Epidermal melanocyte (primary cell): ENCODE measurements around the gene MIAT.
A peak's percentile ranks its signal among the peaks of the same experiment; 100 is the strongest.
"Not testable (repeated sequence)": the region's sequence is repeated elsewhere in the genome, so short reads cannot be mapped to it uniquely, and the experiment has no call there.

Experiments
- DNase-seq: peaks from one replicate; pipeline ENCODE4 v3.0.0; 2011; ENCODE audit warnings: low spot score; ENCODE audit not compliant: insufficient read length

MIAT gene

DNA sequence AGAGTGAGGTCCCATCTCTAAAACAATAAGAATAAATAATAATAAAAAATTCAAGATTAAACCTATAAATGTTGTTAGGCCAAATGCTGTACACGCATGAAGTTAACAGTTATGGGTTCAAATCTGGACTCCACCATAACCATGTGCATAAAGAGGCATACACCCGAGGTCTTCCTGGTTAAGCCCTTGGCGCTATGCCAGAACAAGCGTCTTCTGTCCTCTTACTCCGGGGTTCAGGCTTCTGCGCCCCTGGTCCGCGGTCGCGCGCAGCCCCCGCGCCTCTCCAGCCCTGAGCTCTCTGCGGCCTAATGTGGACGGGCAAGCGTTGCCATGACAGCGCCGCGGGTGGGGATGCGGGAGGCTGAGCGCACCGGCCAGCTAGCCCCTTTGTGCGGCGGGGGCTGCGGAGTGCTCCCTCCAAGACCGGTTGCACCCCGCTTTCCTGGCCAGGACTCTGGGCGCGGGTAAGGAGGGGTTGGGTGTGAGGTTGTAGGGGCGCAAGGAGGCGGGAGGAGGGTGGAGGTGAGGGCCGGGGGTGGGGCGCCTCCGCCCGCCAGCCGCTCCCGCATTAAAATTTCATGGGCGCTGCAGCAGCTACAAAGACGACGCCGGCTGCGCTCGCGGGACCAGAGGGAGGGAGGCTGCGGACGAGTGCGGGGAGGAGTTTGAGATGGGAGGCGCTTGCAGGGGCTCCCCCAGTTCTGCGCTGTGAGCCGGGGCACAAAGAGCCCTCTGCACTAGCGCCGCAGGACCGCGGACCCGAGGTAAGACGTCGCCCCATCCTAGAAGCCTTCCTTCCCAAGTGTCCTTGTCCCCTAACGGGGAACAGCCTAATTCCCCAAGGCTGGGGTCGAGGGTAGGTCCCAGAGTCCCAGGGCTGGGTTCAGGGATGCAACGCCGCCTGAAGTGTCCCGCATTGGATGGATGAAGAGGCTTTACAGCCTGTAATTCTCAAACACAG lies at the start of gene MIAT:
Gene MIAT (plus strand): TSS at position 698 of the 961 bp plus-strand sequence.
- no peak for DNase-seq

DNA sequence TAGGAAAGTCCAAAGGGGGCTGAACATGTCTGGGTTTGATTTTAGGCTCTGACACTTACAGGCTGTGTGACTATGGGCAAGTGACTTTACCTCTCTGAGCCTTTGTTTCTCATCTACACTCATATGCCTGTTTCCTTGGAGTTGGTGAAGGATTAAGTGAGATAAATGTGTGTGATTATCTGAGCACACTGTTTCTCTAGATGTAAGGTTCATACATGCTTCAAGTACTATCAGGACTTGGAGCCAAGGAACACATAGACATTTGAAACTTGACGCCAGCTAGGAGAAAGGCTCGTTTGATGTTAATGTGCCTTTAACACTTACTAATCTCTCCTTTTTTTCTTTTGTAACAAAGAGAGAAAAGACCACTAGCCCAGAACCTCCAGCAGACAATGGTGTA lies 49.3 kb upstream of the MIAT start:
- DNase-seq: no peak

DNA sequence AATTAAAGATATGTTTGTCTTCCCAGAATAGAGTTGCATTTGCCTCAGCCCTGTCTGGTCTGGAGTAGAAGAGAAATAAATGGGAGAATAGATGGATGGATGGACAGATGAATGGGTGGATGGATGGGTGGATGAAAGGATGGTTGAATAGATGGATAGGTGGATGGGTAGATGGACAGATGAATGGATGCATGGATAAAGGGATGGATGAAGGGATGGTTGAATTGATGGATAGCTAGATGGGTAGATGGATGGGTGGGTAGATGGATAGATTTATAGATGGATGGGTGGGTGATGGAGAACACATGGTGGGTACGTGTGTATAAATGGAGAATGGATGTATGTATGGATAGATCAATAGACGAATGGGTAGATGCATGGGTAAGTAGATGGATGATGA lies 48.1 kb upstream of the MIAT start:
- DNase-seq: no peak

DNA sequence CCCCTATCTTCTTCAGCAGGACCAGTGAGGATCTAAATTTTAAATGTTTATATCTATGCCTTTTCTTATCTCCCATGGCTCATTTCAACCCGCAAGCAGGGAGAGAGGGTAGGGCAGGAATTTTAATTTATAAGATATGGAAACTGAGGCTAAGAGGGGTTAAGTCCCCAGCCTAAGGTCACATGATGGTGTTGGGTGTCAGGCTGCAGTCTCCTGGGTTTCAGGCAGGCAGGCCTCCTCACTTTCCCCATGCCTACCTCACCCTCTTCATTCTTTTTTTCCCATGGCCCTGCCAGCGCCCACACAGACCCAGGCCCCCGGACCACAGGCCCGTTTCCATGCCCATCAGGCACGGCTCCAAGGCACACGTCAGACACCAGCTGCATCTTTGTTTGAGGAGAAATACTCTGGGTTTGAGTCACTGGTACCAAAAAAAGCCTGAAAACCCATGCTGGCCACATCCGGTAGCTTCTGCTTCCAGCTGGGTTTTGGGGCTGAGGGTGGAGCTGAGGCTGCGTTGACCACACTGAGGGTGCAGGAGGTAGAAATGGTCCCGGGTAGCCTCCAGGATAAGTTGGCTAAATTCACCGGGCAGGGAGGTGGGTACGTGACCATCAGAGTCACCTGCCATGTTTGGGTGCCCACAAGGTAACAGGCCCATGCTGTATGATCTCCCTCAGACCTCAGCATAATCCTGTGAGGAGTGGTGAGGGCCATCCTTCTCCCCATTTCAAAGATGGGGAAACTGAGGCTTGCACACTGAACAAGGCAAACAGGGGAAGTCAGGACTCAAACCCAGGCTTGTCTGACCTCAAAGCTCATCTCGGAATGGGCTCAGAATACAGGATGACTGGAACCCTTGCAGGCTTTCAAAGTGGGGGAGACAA lies 47.1 kb upstream of the MIAT start:
- DNase-seq: peak; percentile 58

DNA sequence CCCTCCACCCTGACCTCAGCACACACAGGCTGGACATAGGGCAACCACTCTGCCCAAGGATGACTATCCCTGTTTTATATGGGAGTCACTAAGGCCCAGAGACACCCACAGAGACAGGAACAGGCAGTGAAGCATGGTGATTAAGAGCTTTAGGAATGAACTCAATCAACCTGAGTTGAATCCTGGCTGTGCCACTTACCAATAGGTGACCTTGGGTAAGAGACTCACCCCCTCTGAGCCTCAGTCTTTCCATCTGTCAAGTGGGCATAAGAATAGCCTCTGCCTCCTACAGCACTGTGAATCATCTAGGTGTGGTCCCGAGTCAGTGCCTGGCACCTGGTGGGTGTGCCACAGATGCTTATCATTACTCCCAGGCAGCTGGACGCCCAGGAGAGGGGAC lies 46.4 kb upstream of the MIAT start:
- DNase-seq: no peak

DNA sequence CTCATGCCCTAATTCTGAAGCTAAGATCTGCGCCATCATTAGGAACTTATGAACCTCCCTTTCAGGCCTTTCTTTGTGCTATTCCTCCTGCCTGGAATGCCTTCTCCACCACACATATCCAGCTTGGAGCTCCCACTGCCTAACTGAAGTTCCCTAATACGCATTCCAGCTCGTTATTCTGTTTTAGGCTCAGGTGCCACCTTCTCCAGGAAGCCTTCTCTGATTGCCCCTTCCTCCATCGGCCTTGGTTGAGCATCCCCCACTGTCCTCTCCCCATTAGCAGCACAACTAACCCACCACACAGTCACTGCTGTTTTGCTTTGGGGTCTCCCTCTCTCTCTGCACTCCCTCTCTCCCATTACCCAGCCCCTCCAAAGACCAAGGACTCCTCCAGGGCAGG lies 44.7 kb upstream of the MIAT start:
- no peak for DNase-seq

DNA sequence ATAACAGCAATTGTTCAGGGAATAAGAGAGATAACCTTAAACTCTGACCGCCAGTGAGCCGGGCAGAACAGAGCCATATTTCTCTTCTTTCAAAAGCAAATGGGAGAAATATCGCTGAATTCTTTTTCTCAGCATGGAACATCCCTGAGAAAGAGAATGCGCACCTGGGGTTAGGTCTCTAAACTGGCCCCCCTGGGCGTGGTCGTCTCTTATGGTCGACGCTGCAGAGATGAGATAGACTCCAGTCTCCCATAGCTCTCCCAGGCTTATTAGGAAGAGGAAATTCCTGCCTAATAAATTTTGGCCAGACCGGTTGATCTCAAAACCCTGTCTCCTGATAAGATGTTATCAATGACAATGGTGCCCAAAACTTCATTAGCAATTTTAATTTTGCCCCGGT lies 43.6 kb upstream of the MIAT start:
- not testable (repeated sequence) for DNase-seq

DNA sequence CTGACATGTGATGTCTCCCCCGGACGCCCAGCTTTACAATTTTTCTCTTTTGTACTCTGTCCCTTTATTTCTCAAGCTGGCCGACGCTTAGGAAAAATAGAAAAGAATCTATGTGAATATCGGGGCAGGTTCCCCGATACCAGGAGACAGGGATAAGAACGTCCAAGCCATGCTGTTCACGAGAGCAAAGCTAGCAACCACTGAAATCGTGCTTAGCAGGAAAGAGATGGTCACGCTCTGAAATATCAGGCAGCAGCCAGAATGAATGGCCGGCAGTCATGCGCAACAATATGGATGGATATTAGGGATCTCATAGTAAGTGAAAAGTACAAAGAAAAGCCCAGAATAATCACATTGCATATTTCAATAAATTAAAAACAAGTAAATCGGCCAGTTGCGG lies 43.1 kb upstream of the MIAT start:
- no peak for DNase-seq

DNA sequence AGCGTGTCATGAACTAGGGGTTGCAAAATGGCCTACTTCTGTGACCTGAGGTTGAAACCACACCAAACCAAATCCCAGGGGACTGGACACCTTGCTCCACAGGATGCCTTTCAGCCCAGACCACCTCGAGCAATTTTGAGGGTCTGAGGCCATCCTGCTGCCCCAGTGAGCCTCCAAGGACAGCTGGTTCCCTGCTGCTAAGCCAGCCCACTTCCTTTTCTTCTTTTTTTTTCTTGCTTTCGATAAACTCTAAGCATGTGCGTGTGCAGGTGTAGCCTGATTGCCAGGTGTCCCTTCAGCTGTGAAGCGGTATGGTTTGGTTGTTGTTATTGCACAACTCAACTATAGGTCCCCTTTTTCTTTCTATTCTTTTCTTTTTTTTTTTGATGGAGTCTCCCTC lies 42.2 kb upstream of the MIAT start:
- no peak for DNase-seq

DNA sequence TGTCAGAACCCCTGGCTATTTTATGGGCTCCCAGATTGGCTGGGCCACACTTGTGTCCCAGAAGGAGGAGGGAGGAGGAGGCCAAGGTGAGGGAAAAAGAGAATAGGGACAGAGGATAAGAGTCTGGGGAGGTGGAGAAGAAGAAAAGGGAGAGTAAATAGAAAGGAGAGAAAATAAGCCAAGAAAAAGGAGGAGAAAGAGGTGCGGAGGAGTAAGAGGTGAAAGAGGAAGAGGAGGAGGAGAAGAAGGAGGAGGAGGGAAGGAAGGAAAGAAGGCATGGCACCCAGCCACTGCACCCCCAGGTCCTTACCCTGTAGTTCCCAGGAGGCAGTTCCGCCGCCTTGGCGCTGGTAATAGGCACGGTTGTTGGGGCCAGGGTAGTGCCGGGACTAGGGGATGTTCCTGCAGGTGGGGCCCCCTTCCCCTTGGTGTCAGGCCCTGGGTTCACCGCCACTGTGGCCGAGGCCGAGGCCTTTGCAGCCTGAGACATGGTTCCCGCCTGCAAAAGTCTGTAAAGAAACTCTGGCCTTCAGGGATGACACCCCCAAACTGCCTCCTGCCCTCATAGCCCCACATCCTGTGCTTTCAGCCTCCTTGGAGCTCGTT lies 41.5 kb upstream of the MIAT start:
- DNase-seq: no peak

DNA sequence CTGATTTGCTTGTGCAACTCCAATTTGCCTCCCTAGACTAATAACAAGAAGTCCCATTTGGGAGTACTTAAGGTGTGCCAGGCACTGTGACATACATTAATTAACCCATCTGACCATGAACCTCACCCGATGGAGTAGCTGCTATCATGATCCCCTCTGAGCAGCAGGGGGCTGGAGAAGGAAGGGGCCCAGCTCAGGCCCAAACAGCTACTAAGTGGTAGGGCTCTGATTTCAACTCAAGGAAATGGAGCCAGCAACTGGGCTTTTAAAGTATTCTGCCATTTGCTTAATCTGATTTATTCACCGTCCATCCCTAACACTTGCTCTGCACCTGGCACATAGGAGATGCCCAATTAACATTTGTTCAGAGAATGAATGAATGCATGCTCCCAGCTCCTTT lies 40.7 kb upstream of the MIAT start:
- DNase-seq: no peak

DNA sequence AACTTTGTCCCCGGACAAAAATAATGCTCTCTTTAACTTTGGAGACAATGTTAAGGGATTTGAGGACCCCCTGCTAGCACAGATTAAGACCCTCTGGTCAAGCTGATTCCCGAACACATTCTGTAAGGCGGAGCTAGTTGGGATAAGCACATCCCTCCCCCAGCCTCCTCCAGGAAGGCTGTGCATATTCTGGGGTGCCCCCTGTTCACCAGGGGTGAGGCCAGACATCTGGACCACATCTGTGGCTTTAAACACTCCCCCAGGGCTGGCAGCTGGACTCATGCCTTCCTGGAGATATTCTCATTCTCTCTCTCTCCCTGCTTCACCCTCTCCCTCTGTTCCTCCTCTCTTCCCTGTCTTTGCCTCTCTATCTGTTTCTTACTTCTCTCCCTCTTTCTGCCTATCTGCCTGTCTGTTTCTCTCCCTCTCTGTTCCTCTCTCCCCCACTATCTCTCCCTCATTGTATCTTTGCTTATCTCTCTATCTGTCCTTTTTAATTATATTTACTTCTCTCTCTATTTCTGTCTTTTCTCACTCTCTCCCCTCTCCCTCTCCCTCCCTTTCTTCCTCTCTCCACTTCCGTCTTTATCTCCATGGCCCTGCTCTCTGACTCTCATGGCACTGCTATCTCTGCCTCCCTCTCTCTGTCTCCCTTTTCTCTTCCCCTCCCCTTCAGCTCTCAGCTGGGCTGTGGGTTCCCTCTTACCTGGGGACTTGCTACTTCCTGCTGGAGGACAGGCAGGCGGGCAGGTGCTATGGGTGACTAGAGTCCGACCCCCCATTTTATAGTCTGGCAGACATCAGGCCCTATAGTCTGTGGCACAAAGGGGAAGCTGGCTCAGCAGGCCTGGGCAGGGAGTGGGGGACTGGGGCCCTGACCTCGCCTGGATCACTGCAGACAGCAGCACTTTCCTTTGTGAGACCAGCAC lies 39.9 kb upstream of the MIAT start, which contains the start of gene CRYBB1:
Gene CRYBB1 (minus strand): TSS at position 757 of the 929 bp plus-strand sequence. CDS start 1,708 bp downstream, outside the sequence.
- peak; percentile 56 for DNase-seq

DNA sequence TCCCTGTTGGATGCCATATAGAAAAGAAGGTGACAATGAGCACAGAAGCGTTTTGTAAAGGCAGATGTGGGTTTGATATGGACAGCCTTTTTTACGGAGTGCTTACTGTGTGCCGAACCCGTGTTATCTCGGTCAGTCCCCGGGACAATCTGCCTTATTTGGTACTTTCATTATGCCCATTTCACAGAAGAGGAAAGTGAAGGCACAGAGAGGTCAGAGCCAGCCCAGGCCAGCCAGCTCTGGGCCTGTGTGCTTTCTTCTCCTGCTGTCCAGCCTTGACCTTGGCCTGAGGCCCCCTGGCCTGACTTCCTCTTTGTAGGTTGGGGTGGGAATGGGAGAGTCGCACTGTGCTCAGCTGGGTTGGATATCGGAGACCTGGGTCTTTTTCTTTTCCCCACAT lies 38.9 kb upstream of the MIAT start:
- DNase-seq: no peak

DNA sequence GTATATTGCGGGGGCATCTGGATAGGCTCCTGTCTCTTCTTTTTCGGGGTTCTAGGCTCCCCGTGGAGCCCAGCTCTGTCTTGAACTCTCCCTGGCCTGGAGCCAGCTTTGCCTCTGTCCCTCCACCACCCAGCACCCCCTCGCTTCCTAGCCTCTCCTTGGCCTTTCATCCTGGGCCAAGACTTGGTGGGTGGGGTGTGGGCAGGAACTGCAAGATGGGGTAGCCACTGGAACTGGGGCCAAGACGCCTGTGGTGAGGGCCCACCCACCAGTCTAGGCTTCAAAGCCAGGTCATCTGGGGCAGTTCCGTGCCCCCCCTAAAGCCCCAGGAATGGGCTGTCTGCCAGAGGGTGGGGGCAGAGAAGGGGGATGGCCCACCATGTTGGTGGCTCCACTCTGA lies 37.9 kb upstream of the MIAT start:
- DNase-seq: no peak

DNA sequence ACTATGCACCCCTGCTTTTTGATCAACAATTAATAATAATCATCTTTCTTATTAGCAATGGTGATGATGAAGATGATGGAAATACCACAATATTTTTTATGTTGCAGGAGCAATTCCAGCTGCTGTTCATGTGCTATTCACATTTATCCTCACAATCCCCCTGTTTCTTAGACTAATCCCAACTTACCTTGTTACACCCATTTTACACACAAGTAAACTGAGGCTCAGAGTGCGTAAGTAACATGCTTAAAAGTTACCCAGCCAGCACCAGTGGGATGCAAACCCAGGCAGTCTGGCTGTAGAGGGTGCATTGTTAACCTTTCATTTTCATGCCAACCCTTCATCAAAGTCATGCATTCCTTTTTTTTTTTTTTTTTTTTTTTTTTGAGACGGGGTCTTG lies 37.2 kb upstream of the MIAT start:
- DNase-seq: no peak

DNA sequence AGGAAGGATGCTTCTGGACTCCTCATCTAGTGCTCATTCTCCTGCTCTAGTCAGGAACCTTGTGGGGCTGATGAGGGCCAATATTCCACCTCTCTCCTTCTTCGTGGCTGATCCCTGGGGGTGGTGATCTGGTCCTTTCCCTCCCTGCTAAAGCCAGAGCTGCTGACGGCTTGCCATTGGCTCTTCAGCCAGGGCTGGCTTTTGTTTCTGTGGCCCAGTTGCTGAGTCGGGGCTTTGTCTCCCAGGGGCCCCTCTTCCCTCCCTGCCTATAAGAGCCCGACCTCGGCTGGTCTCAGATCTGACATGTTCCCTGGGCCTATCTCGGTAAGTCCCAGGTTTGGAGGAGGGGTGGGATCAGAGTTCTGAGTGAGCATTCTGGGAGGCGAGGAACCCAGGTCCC lies 35.7 kb upstream of the MIAT start, which contains the start of gene CRYBA4:
Gene CRYBA4 (plus strand): TSS at position 301 of the 400 bp plus-strand sequence. CDS start 634 bp downstream, outside the sequence.
- DNase-seq: no peak

DNA sequence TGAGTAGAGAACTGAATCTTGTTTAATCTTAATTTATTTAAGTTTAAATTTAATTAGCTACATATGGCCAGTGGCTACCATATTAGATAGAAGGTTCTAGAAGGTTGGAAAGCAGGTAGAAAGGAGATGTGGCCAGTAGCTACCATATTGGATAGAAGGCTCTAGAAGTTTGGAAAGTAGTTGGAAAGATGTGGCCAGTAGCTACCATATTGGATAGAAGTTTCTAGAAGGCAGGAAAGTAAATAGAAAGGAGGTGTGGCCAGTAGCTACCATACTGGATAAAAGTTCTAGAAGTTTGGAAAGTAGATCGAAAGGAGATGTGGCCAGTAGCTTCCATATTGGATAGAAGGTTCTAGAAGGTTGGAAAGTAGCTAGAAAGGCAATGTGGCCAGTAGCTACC lies 33.4 kb upstream of the MIAT start:
- DNase-seq: no peak

DNA sequence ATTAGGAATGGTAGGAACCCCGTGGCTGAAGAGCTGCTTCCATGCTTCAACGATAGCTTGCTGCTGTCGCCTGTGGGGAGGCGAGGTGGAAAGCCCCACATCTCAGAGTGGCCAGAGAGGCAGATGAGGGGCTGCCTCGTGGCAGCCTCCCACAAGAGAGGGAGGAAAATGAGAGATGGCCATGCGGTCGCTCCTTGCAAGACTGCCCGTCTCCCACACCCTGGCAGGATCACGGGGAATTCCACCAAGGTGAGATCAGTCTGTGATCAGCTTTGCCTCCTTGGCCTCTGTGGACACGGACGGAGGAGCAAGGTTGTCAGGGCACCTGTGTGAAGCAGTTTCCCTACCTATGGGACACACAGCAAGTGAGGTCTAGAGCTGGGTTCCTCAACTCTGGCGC lies 32.6 kb upstream of the MIAT start:
- DNase-seq: no peak

DNA sequence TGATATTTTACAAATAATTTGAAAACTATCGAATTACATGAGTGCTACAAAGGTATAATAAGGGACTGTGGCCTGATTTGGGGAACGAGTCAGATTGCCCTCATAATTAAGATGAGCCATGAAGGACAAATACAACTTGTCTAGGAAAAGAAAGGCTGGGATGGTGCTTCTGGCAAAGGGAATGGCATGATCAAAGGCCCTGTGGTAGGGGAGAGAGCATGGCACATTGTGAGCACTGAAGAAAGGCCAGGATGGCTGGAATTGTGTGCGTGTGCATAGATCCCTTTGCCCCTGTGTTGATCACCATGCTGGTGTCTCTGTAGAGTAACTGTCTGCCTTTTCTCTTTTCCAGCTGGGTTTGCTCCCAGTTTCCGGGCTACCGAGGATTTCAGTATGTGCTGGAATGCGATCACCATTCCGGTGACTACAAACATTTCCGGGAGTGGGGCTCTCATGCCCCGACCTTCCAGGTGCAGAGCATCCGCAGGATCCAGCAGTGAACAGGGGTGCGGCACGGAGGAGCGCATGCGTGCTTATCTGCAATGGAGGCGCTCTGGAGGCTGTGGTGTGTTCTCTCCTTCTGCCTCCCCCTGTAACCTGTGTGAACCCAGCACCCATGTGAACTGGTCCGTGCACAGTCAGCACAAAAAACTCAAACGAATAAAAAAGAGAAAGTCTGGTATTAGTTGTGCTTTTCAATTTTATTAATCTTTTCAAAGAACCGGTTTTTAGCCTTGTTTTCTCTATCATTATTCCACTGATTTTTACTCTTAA lies 27.2 kb upstream of the MIAT start:
- no peak for DNase-seq

DNA sequence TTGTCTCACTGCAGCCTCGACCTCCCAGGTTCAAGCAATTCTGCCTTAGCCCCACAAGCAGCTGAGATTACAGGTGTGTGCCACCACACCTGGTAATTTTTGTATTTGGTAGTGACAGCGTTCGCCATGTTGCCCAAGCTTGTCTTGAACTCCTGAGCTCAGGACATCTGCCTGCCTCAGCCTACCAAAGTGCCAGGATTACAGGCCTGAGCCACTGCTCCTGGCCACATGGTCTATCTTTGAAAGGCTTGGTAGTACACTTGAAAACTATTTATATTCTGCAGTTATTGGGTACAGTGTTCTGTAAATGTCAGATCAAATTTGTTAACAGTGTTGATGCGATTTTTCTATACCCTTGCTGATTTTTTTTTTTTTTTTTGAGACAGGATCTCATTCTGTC lies 26.1 kb upstream of the MIAT start:
- DNase-seq: no peak
